Smooth muscle cell of trachea (primary cell): Measurements from ENCODE around the gene DOK5. TPM values are rescaled to one million over a fixed set of nuclear protein-coding genes. Genes with fewer than 3 reads are reported as not detected.

Experiments used
- total RNA-seq: library from RNA; depleted of rRNA; stranded (reverse); fragments of >200 nt; gene quantifications from 2 replicates; pipeline ENCODE4 v1.2.1, GENCODE V29; 2014

Gene DOK5
- total RNA-seq = 27.5 and 38.7 TPM in 2 replicates

GRCh38 chr20:54475334-54476168, at the start of gene DOK5:
DOK5 (plus strand) TSS chr20:54475593; CDS start chr20:54475947, 354 bp downstream.

